ENCODE results near the gene RAB3C.

DNA sequence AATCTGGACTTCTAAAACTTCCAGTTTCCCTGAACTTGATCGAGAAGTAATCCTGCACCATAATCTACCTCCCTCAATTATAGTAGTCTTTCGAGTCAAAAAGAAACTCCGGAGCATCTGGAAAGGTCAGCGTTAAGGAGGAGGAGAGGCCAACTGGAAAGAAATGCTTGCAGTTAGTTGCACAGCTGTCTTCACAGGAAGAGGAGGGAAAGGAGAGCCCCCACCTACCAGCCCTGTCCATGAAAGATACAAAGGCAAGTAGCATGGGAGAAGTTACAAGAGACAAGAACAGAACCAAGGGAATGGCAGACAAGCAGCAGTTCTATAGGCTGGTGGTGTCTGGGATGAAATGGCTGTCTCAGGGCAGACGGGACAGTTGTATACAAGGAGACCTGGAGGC lies 170.6 kb downstream of the RAB3C start:
- TF ChIP-seq, protein P1, sequence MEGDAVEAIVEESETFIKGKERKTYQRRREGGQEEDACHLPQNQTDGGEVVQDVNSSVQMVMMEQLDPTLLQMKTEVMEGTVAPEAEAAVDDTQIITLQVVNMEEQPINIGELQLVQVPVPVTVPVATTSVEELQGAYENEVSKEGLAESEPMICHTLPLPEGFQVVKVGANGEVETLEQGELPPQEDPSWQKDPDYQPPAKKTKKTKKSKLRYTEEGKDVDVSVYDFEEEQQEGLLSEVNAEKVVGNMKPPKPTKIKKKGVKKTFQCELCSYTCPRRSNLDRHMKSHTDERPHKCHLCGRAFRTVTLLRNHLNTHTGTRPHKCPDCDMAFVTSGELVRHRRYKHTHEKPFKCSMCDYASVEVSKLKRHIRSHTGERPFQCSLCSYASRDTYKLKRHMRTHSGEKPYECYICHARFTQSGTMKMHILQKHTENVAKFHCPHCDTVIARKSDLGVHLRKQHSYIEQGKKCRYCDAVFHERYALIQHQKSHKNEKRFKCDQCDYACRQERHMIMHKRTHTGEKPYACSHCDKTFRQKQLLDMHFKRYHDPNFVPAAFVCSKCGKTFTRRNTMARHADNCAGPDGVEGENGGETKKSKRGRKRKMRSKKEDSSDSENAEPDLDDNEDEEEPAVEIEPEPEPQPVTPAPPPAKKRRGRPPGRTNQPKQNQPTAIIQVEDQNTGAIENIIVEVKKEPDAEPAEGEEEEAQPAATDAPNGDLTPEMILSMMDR (conservative IDR thresholded peaks at IDR 0.05; ENCODE audit: low read length), result no peak
- no peak for TF ChIP-seq EZH2phosphoT487 (IDR thresholded peaks at IDR 0.05; ENCODE audit: borderline replicate concordance)
